Hindlimb muscle (tissue), 1 donor: ENCODE results near the gene HERPUD2. TPM values are rescaled to one million over a fixed set of nuclear protein-coding genes. Genes with fewer than 3 reads are reported as not detected.
"Not testable (repeated sequence)": the region's sequence is repeated elsewhere in the genome, so short reads cannot be mapped to it uniquely, and the experiment has no call there.

ENCODE experiments used
- DNase-seq: peaks from one replicate; pipeline ENCODE4 v3.0.0-alpha.2; 2013
- polyA plus RNA-seq: library from polyadenylated mRNA; unstranded; fragments of 120-200 nt; gene quantifications from one replicate; pipeline ENCODE4 v1.2.1, GENCODE V29; 2013; ENCODE audit not compliant: insufficient read length

The HERPUD2 gene
- polyA plus RNA-seq, 1 donor = 28.8 TPM

GRCh38 chr7:35599061-35599460 is 95.9 kb downstream of the HERPUD2 start:
- DNase-seq = no peak

DNA sequence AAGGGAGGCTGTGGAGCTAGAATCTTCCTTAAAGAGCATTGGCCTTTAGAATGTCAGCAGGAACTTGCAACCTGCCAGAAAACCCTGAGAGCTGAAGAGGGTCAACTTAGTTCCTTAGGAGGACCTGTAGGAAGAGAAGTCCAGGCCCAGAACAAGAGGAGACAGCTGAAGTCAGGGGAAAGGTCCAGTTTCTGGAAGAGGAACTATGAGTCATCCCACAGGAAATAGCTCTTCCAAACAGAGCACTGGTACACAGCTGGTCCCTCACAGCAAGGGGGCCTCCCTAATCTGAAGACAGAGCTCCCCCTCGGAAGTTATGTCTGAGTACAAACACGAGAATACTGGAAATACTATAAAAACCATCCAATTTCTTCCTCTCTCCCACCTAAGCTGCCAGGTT is 98.9 kb downstream of the HERPUD2 start:
- DNase-seq = no peak

DNA sequence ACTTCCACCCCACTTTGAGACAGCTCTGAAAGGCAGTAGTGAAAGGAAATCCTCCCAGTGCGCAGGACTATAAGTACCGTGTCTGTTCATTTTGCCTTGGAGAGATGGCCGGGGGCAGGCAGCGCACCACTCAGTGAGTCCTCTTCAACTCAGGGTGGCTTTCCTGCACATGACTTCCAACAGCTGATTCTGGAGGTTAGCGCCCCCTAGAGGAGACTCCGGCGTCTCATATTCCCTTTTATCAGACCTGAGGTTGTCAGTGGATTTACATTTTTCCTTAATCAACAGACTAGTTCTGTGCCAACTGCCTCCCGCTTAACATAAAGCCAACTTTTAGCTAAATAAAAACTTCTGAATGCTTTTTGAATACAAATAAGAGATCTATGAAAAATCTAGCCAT is 101.0 kb downstream of the HERPUD2 start:
- no peak for DNase-seq

DNA sequence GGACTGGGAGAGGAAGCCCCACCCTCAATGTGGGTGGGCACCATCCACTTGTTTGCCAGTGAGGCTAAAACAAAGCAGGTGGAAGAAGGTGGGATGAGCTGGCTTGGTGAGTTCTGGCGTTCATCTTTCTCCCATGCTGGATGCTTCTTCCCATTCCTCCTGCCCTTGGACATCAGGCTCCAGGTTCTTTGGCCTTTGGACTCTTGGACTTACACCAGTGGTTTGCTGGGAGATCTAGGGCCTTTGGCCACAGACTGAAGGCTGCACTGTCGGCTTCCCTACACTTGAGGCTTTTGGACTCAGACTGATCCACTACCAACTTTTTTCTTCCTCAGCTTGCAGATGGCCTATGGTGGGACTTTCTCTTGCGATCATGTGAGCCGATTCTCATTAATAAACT is 106.3 kb downstream of the HERPUD2 start:
- no peak for DNase-seq

GRCh38 chr7:35584990-35585389 is 109.9 kb downstream of the HERPUD2 start:
- no peak for DNase-seq

- DNase-seq = not testable (repeated sequence)
Measured at GRCh38 chr7:35584533-35584932, 110.4 kb downstream of the HERPUD2 start.

Other genes starting within 250 kb of the HERPUD2 start
- gene SEPTIN7, start 105.9 kb upstream of the HERPUD2 start, polyA plus RNA-seq = 323 TPM